CD4-positive, alpha-beta T cell treated with Interleukin-1 beta for 1 hour (primary cell): Measurements from ENCODE around the gene ODAD3.
"Not testable (repeated sequence)": the region's sequence is repeated elsewhere in the genome, so short reads cannot be mapped to it uniquely, and the experiment has no call there.

Experiments used
- DNase-seq, 2 donors: peaks; one replicate each; pipeline ENCODE4 v3.0.0-alpha.2; 2020 to 2022

ODAD3 gene

GRCh38 chr19:11401808-11402543 lies 32.9 kb downstream of the ODAD3 start:
- no peak for DNase-seq

GRCh38 chr19:11400798-11401197 lies 34.1 kb downstream of the ODAD3 start:
- no peak for DNase-seq

- no peak for DNase-seq
Measured at GRCh38 chr19:11399667-11400066, 35.3 kb downstream of the ODAD3 start.

- DNase-seq = no peak
Measured at GRCh38 chr19:11397089-11397610, 37.8 kb downstream of the ODAD3 start.

GRCh38 chr19:11390933-11391680 lies 43.8 kb downstream of the ODAD3 start:
- DNase-seq = no peak

GRCh38 chr19:11390359-11390758 lies 44.6 kb downstream of the ODAD3 start:
- DNase-seq = no peak

GRCh38 chr19:11387162-11388034 lies 47.5 kb downstream of the ODAD3 start:
- peak; percentile 12 to 26 for DNase-seq

GRCh38 chr19:11384778-11385129 lies 50.2 kb downstream of the ODAD3 start:
- DNase-seq = no peak

- no peak for DNase-seq
Measured at GRCh38 chr19:11383706-11384048, 51.2 kb downstream of the ODAD3 start.

- peak; percentile 48 to 66 for DNase-seq
Measured at GRCh38 chr19:11382898-11383705, 51.8 kb downstream of the ODAD3 start.

- peak; percentile 99 for DNase-seq
Measured at GRCh38 chr19:11380653-11381537, 54.0 kb downstream of the ODAD3 start.

- DNase-seq = no peak
Measured at GRCh38 chr19:11379857-11380350, 55.0 kb downstream of the ODAD3 start.

GRCh38 chr19:11379269-11379845 lies 55.6 kb downstream of the ODAD3 start:
- DNase-seq = not testable (repeated sequence)

GRCh38 chr19:11378319-11379189 lies 56.4 kb downstream of the ODAD3 start:
- DNase-seq = peak in 1 of 2 donors; percentile 29

GRCh38 chr19:11377756-11378155 lies 57.2 kb downstream of the ODAD3 start:
- DNase-seq = no peak

- DNase-seq = no peak
Measured at GRCh38 chr19:11377237-11377636, 57.7 kb downstream of the ODAD3 start.

- peak; percentile 77 to 79 for DNase-seq
Measured at GRCh38 chr19:11375143-11375948, 59.6 kb downstream of the ODAD3 start.

- peak; percentile 99 for DNase-seq
Measured at GRCh38 chr19:11374433-11375142, 60.3 kb downstream of the ODAD3 start, which contains the start of gene SWSAP1. Gene SWSAP1, plus strand, starts transcription at chr19:11374666. Its CDS starts 15 bp downstream, at chr19:11374681.
